GM23248 (cell line): ENCODE data around the gene FAM227B.

Experiments
- EZH2 ChIP-seq: fragments of 200-600 bp; sonication (generic); IDR thresholded peaks from 2 replicates; pipeline ENCODE4 v1.6.1; 2018; ENCODE audit warnings: antibody characterized with exemption, mild to moderate bottlenecking; ENCODE audit not compliant: insufficient read depth, poor library complexity, severe bottlenecking
- EZH2phosphoT487 ChIP-seq: fragments of 200-600 bp; sonication (generic); IDR thresholded peaks from 2 replicates; pipeline ENCODE4 v1.6.1; 2018; ENCODE audit warnings: antibody characterized with exemption, moderate library complexity, mild to moderate bottlenecking, low read depth; ENCODE audit not compliant: insufficient read depth

- TF ChIP-seq EZH2 (no peak), EZH2phosphoT487 (no peak)
These were observed 237.4 kb downstream of the FAM227B start for GRCh38 chr15:49383266-49383665.
